GM23338 (cell line): ENCODE measurements around the gene FBXW4.

Experiments used
- CREB1 ChIP-seq: fragments of 250-450 bp; sonication (Bioruptor Pico); IDR thresholded peaks from 2 replicates; pipeline ENCODE4 v1.5.0; 2020; ENCODE audit warnings: low read depth, mild to moderate bottlenecking, moderate library complexity
- EZH2 ChIP-seq: fragments of 200-600 bp; sonication (generic); IDR thresholded peaks from one replicate; pipeline ENCODE4 v1.8.0; 2017; ENCODE audit warnings: antibody characterized with exemption, mild to moderate bottlenecking, low read depth; ENCODE audit not compliant: unreplicated experiment
- EZH2phosphoT487 ChIP-seq: fragments of 200-600 bp; sonication (generic); IDR thresholded peaks from one replicate; pipeline ENCODE4 v1.8.1; 2018; ENCODE audit warnings: antibody characterized with exemption; ENCODE audit not compliant: unreplicated experiment
- JUNB ChIP-seq: IDR thresholded peaks from one replicate; pipeline ENCODE4 v1.6.1; 2016; ENCODE audit warnings: antibody characterized with exemption; ENCODE audit not compliant: unreplicated experiment
- NANOG ChIP-seq: IDR thresholded peaks from 2 replicates; pipeline ENCODE4 v1.6.1; 2016; ENCODE audit warnings: antibody characterized with exemption, borderline replicate concordance
- POLR2AphosphoS5 ChIP-seq: IDR thresholded peaks from 2 replicates; pipeline ENCODE4 v1.6.1; 2016; ENCODE audit warnings: antibody characterized with exemption, low read depth
- REST ChIP-seq: IDR thresholded peaks from one replicate; pipeline ENCODE4 v1.6.1; 2018; ENCODE audit warnings: antibody characterized with exemption; ENCODE audit not compliant: unreplicated experiment
- STAT1 ChIP-seq: IDR thresholded peaks from one replicate; pipeline ENCODE4 v1.6.1; 2016; ENCODE audit warnings: antibody characterized with exemption; ENCODE audit not compliant: unreplicated experiment
- ZNF114 ChIP-seq: fragments of 250-450 bp; sonication (Bioruptor Pico); IDR thresholded peaks from 2 replicates; pipeline ENCODE4 v1.5.0; 2020; ENCODE audit warnings: mild to moderate bottlenecking, moderate library complexity
- ZNF331 ChIP-seq: fragments of 250-450 bp; sonication (Bioruptor Pico); IDR thresholded peaks from 2 replicates; pipeline ENCODE4 v1.5.0; 2020; ENCODE audit warnings: low read depth, mild to moderate bottlenecking, moderate library complexity
- ZNF462 ChIP-seq: fragments of 250-450 bp; sonication (Bioruptor Pico); IDR thresholded peaks from 2 replicates; pipeline ENCODE4 v1.5.0; 2020; ENCODE audit warnings: mild to moderate bottlenecking, moderate library complexity
- TF ChIP-seq, protein P1 (sequence below), 2 experiments: fragments of 200-600 bp in 1 of 2; sonication (generic) in 1 of 2; conservative IDR thresholded peaks; 2 replicates each; pipeline versions ENCODE4 v1.5.1 to v1.6.1; 2016 to 2017; ENCODE audit warnings: antibody characterized with exemption in 2 of 2, low read depth in 2 of 2, mild to moderate bottlenecking in 2 of 2, moderate library complexity in 1 of 2
- TF ChIP-seq, protein P2 (sequence below): IDR thresholded peaks from 2 replicates; pipeline ENCODE4 v1.6.1; 2016; ENCODE audit warnings: antibody characterized with exemption

- TF ChIP-seq, protein P1, sequence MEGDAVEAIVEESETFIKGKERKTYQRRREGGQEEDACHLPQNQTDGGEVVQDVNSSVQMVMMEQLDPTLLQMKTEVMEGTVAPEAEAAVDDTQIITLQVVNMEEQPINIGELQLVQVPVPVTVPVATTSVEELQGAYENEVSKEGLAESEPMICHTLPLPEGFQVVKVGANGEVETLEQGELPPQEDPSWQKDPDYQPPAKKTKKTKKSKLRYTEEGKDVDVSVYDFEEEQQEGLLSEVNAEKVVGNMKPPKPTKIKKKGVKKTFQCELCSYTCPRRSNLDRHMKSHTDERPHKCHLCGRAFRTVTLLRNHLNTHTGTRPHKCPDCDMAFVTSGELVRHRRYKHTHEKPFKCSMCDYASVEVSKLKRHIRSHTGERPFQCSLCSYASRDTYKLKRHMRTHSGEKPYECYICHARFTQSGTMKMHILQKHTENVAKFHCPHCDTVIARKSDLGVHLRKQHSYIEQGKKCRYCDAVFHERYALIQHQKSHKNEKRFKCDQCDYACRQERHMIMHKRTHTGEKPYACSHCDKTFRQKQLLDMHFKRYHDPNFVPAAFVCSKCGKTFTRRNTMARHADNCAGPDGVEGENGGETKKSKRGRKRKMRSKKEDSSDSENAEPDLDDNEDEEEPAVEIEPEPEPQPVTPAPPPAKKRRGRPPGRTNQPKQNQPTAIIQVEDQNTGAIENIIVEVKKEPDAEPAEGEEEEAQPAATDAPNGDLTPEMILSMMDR (conservative IDR thresholded peaks at IDR 0.05; ENCODE audit: low read depth in 2 of 2) = no peak
- no peak for TF ChIP-seq EZH2
- TF ChIP-seq, protein P2, sequence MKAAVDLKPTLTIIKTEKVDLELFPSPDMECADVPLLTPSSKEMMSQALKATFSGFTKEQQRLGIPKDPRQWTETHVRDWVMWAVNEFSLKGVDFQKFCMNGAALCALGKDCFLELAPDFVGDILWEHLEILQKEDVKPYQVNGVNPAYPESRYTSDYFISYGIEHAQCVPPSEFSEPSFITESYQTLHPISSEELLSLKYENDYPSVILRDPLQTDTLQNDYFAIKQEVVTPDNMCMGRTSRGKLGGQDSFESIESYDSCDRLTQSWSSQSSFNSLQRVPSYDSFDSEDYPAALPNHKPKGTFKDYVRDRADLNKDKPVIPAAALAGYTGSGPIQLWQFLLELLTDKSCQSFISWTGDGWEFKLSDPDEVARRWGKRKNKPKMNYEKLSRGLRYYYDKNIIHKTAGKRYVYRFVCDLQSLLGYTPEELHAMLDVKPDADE = no peak
- no peak for TF ChIP-seq POLR2AphosphoS5
- no peak for TF ChIP-seq ZNF331 (CRISPR knock-in tag)
- TF ChIP-seq EZH2phosphoT487 = no peak
- no peak for TF ChIP-seq CREB1
- TF ChIP-seq STAT1 = no peak
- TF ChIP-seq NANOG = no peak
- no peak for TF ChIP-seq REST
- no peak for TF ChIP-seq JUNB
- TF ChIP-seq ZNF114 (CRISPR knock-in tag) = no peak
- TF ChIP-seq ZNF462 (CRISPR knock-in tag) = no peak
Measured at GRCh38 chr10:101643546-101643945, 51.4 kb downstream of the FBXW4 start.
